Adrenal gland (tissue), 5 donors: Measurements from ENCODE around the gene GPR6.

ENCODE experiments used
- POLR2A ChIP-seq, 2 donors: fragments of 450-650 bp; IDR thresholded peaks; one replicate each; pipeline ENCODE4 v1.6.1; 2017; ENCODE audit warnings: antibody characterized with exemption in 2 of 2, mild to moderate bottlenecking in 2 of 2, moderate library complexity in 1 of 2
- TF ChIP-seq, protein P1 (sequence below), 6 experiments: fragments of 450-650 bp in 4 of 6; fragments of 200-600 bp in 2 of 6; sonication (generic) in 1 of 6; IDR thresholded peaks; 1 replicate in 5 of 6; 2 replicates in 1 of 6; pipeline versions ENCODE4 v1.5.1 to v1.8.0; 2016 to 2021; ENCODE audit warnings: antibody characterized with exemption in 6 of 6, mild to moderate bottlenecking in 2 of 6, moderate library complexity in 1 of 6
- donor health status: DM: no; HTN: no; CAD: no.

DNA sequence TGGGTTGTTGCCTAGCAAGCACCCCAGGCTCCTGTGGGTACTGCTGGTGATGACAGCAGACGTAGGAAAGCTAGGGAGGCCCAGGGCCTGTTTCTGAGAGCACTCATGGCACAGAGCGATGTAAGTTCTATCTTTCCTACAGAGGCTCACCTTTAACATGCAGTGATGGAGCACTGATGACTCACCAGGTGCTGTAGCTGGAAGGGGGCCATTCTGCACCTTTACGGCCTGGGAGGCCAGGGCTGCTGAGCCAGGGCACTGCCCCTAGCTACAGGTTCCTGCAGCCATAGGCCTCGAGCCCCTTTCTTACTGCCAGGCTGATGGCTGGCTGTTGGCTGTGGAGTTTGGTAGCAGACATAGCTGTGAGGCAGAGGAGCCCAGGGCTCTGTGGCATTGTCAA, 31.1 kb upstream of the GPR6 start:
- TF ChIP-seq, protein P1, sequence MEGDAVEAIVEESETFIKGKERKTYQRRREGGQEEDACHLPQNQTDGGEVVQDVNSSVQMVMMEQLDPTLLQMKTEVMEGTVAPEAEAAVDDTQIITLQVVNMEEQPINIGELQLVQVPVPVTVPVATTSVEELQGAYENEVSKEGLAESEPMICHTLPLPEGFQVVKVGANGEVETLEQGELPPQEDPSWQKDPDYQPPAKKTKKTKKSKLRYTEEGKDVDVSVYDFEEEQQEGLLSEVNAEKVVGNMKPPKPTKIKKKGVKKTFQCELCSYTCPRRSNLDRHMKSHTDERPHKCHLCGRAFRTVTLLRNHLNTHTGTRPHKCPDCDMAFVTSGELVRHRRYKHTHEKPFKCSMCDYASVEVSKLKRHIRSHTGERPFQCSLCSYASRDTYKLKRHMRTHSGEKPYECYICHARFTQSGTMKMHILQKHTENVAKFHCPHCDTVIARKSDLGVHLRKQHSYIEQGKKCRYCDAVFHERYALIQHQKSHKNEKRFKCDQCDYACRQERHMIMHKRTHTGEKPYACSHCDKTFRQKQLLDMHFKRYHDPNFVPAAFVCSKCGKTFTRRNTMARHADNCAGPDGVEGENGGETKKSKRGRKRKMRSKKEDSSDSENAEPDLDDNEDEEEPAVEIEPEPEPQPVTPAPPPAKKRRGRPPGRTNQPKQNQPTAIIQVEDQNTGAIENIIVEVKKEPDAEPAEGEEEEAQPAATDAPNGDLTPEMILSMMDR (IDR thresholded peaks at IDR 0.05), result no peak
- no peak for TF ChIP-seq POLR2A (IDR thresholded peaks at IDR 0.05)
